Fibroblast of upper back skin (primary cell): ENCODE results near the gene ARHGEF28.

Experiments
- DNase-seq: peaks from one replicate; pipeline ENCODE4 v3.0.0-alpha.2; 2013

The ARHGEF28 gene

GRCh38 chr5:73825736-73826135, 199.7 kb downstream of the ARHGEF28 start:
- DNase-seq: no peak

- DNase-seq: peak; percentile 59
These were observed 200.5 kb downstream of the ARHGEF28 start for GRCh38 chr5:73826301-73827105.

GRCh38 chr5:73827106-73827450, 201.1 kb downstream of the ARHGEF28 start:
- peak; percentile 42 for DNase-seq

GRCh38 chr5:73828465-73828864, 202.5 kb downstream of the ARHGEF28 start:
- DNase-seq: no peak

- DNase-seq: no peak
These were observed 204.7 kb downstream of the ARHGEF28 start for GRCh38 chr5:73830646-73831045.

- no peak for DNase-seq
These were observed 205.1 kb downstream of the ARHGEF28 start for GRCh38 chr5:73831066-73831465.

- no peak for DNase-seq
These were observed 208.7 kb downstream of the ARHGEF28 start for GRCh38 chr5:73834693-73835092.

- no peak for DNase-seq
These were observed 209.7 kb downstream of the ARHGEF28 start for GRCh38 chr5:73835726-73836125.

- no peak for DNase-seq
These were observed 210.6 kb downstream of the ARHGEF28 start for GRCh38 chr5:73836607-73837006.

GRCh38 chr5:73838901-73839300, 212.9 kb downstream of the ARHGEF28 start:
- no peak for DNase-seq

GRCh38 chr5:73841641-73842040, 215.6 kb downstream of the ARHGEF28 start:
- peak; percentile 14 for DNase-seq

- DNase-seq: no peak
These were observed 218.2 kb downstream of the ARHGEF28 start for GRCh38 chr5:73844165-73844564.

GRCh38 chr5:73851471-73852181, 225.6 kb downstream of the ARHGEF28 start:
- DNase-seq: no peak

GRCh38 chr5:73853091-73853490, 227.1 kb downstream of the ARHGEF28 start:
- peak; percentile 21 for DNase-seq

- no peak for DNase-seq
These were observed 231.0 kb downstream of the ARHGEF28 start for GRCh38 chr5:73856997-73857396.

GRCh38 chr5:73857446-73857845, 231.4 kb downstream of the ARHGEF28 start:
- no peak for DNase-seq

GRCh38 chr5:73858054-73858453, 232.1 kb downstream of the ARHGEF28 start:
- DNase-seq: no peak

- DNase-seq: no peak
These were observed 232.8 kb downstream of the ARHGEF28 start for GRCh38 chr5:73858776-73859175.

GRCh38 chr5:73859696-73860095, 233.7 kb downstream of the ARHGEF28 start:
- no peak for DNase-seq

GRCh38 chr5:73861313-73861988, 235.5 kb downstream of the ARHGEF28 start:
- peak; percentile 18 for DNase-seq

GRCh38 chr5:73862796-73863195, 236.8 kb downstream of the ARHGEF28 start:
- no peak for DNase-seq

- no peak for DNase-seq
These were observed 237.9 kb downstream of the ARHGEF28 start for GRCh38 chr5:73863876-73864275.

- DNase-seq: no peak
These were observed 239.3 kb downstream of the ARHGEF28 start for GRCh38 chr5:73865315-73865714.
